SK-N-SH (cell line): ENCODE data around the gene GSG1. TPM values are rescaled to one million over a fixed set of nuclear protein-coding genes. Genes with fewer than 3 reads are reported as not detected.
A peak's percentile ranks its signal among the peaks of the same experiment; 100 is the strongest.

ENCODE experiments used
- CTCF ChIA-PET: fragments of 300-600, 350-600 bp; formaldehyde crosslinking; extraction: SDS; loops from one replicate; lab custom pipeline; 2021; lab: Yijun Ruan, JAX
- POLR2A ChIA-PET: fragments of 350-600 bp; sonication (Branson Sonifier 250); formaldehyde crosslinking; extraction: SDS; loops from one replicate; lab custom pipeline; 2020; ENCODE audit warnings: antibody characterized with exemption, inconsistent platforms; lab: Yijun Ruan, JAX
- DNase-seq: peaks from one replicate; pipeline ENCODE4 v3.0.0; 2012
- H2AFZ ChIP-seq: fragments of 200-600 bp; sonication (generic); 2 replicates; pipeline ENCODE4 v1.8.1; 2016; ENCODE audit warnings: antibody characterized with exemption, mild to moderate bottlenecking, low read depth
- H3F3A ChIP-seq: fragments of 200-600 bp; sonication (generic); replicated peaks from 2 replicates; pipeline ENCODE3; 2016; ENCODE audit warnings: antibody characterized with exemption, mild to moderate bottlenecking; ENCODE audit not compliant: insufficient read depth
- H3K27ac ChIP-seq, 2 experiments: fragments of 200-500 bp in 1 of 2; fragments of 200-600 bp in 1 of 2; sonication (Bioruptor generic) in 1 of 2; sonication (generic), shearing (Covaris generic) in 1 of 2; 2 replicates each; pipeline versions ENCODE4 v1.5.1 to v1.6.1; 2014 to 2016; ENCODE audit warnings: low read depth in 2 of 2, inconsistent platforms in 1 of 2, low read length in 1 of 2, mild to moderate bottlenecking in 1 of 2, mixed read lengths in 1 of 2
- H3K27me3 ChIP-seq: fragments of 200-600 bp; sonication (generic), shearing (Covaris generic); 2 replicates; pipeline ENCODE4 v1.6.1; 2016; ENCODE audit warnings: mixed run types; ENCODE audit not compliant: insufficient read depth
- H3K36me3 ChIP-seq, 2 experiments: fragments of 200-500 bp in 1 of 2; fragments of 200-600 bp in 1 of 2; sonication (Bioruptor generic) in 1 of 2; sonication (generic) in 1 of 2; replicated peaks in 1 of 2; 2 replicates each; pipeline versions ENCODE3 to v1.5.1; 2014 to 2016; ENCODE audit warnings: low read length in 1 of 2, mild to moderate bottlenecking in 1 of 2; ENCODE audit not compliant: insufficient read depth in 2 of 2, control insufficient read depth in 1 of 2
- H3K4me1 ChIP-seq, 2 experiments: fragments of 200-500 bp in 1 of 2; fragments of 200-600 bp in 1 of 2; sonication (Bioruptor generic) in 1 of 2; sonication (generic), shearing (Covaris generic) in 1 of 2; 2 replicates each; pipeline versions ENCODE4 v1.5.1 to v1.6.1; 2014 to 2016; ENCODE audit warnings: low read depth in 1 of 2, low read length in 1 of 2, mixed run types in 1 of 2; ENCODE audit not compliant: insufficient read depth in 2 of 2, control insufficient read depth in 1 of 2
- H3K4me2 ChIP-seq: fragments of 200-600 bp; sonication (generic), shearing (Covaris generic); 2 replicates; pipeline ENCODE4 v1.6.1; 2017; ENCODE audit warnings: mixed run types
- H3K4me3 ChIP-seq, 2 experiments: fragments of 200-500 bp in 1 of 2; fragments of 200-600 bp in 1 of 2; sonication (Bioruptor generic) in 1 of 2; sonication (generic), shearing (Covaris generic) in 1 of 2; 2 replicates each; pipeline versions ENCODE4 v1.5.1 to v1.8.1; 2014 to 2016; ENCODE audit warnings: low read depth in 2 of 2, inconsistent platforms in 1 of 2, low read length in 1 of 2, mild to moderate bottlenecking in 1 of 2, mixed read lengths in 1 of 2, moderate library complexity in 1 of 2
- H3K79me2 ChIP-seq: fragments of 200-600 bp; sonication (generic); 2 replicates; pipeline ENCODE4 v1.8.1; 2017; ENCODE audit warnings: mild to moderate bottlenecking; ENCODE audit not compliant: insufficient read depth
- H3K9ac ChIP-seq: fragments of 200-600 bp; sonication (generic); 2 replicates; pipeline ENCODE4 v1.6.1; 2017; ENCODE audit warnings: mixed run types
- H3K9me2 ChIP-seq: fragments of 200-600 bp; sonication (generic); 2 replicates; pipeline ENCODE4 v1.6.1; 2017; ENCODE audit warnings: mixed run types
- H3K9me3 ChIP-seq: fragments of 200-600 bp; sonication (generic); 2 replicates; pipeline ENCODE4 v1.6.1; 2017; ENCODE audit warnings: mixed run types, mild to moderate bottlenecking, moderate library complexity
- H4K20me1 ChIP-seq: fragments of 200-600 bp; sonication (generic); 2 replicates; pipeline ENCODE4 v1.6.1; 2017; ENCODE audit warnings: mild to moderate bottlenecking, mixed run types; ENCODE audit not compliant: insufficient read depth
- EP300 ChIP-seq, 2 experiments: IDR thresholded peaks; 2 replicates each; pipeline versions ENCODE4 v1.4.0 to v1.6.1; 2012; ENCODE audit warnings: borderline replicate concordance in 1 of 2, low read depth in 1 of 2, low read length in 1 of 2
- EZH2phosphoT487 ChIP-seq: fragments of 200-600 bp; sonication (generic); IDR thresholded peaks from 2 replicates; pipeline ENCODE4 v1.6.1; 2017; ENCODE audit warnings: low read depth, mixed run types, mild to moderate bottlenecking, antibody characterized with exemption, moderate library complexity, borderline replicate concordance
- FOXM1 ChIP-seq: IDR thresholded peaks from 2 replicates; pipeline ENCODE4 v1.4.0; 2012; ENCODE audit warnings: low read depth, mild to moderate bottlenecking
- GABPA ChIP-seq: IDR thresholded peaks from 2 replicates; pipeline ENCODE4 v1.4.0; 2012; ENCODE audit warnings: low read depth, mild to moderate bottlenecking
- MXI1 ChIP-seq: IDR thresholded peaks from 2 replicates; pipeline ENCODE4 v1.6.1; 2012; ENCODE audit warnings: mild to moderate bottlenecking, low read depth, low read length, improper control_type of control experiment
- NFIC ChIP-seq: IDR thresholded peaks from 2 replicates; pipeline ENCODE4 v1.4.0; 2012; ENCODE audit warnings: borderline replicate concordance
- POLR2AphosphoS5 ChIP-seq: IDR thresholded peaks from 2 replicates; pipeline ENCODE4 v1.6.1; 2012; ENCODE audit warnings: low read depth, low read length
- REST ChIP-seq: IDR thresholded peaks from 2 replicates; pipeline ENCODE4 v1.6.1; 2012; ENCODE audit warnings: mild to moderate bottlenecking, low read depth, low read length, moderate library complexity
- RXRA ChIP-seq: IDR thresholded peaks from 2 replicates; pipeline ENCODE4 v1.4.0; 2012; ENCODE audit warnings: low read depth, mild to moderate bottlenecking, borderline replicate concordance
- USF1 ChIP-seq: IDR thresholded peaks from 2 replicates; pipeline ENCODE4 v1.4.0; 2012; ENCODE audit warnings: low read depth, borderline replicate concordance
- YY1 ChIP-seq: IDR thresholded peaks from 2 replicates; pipeline ENCODE4 v1.4.0; 2012; ENCODE audit warnings: low read depth, mild to moderate bottlenecking
- WGBS: methylation state at CpG from one replicate; pipeline ENCODE4 v1.1.6; 2017; ENCODE audit warnings: low lambda C conversion rate; 5-methylcytosine and 5-hydroxymethylcytosine counted together
- polyA plus RNA-seq, 3 experiments: library from polyadenylated mRNA; depleted of rRNA; stranded (reverse); fragments of >200 nt; gene quantifications; 2 replicates each; pipeline ENCODE4 v1.2.3, GENCODE V29; 2012

Gene GSG1
- polyA plus RNA-seq, 1 of the 3 experiments (the other 2 are of a cell fraction): 0.39 TPM

GRCh38 chr12:13100882-13101769 lies 2.3 kb downstream of the GSG1 start (continued):
- 0 out of 2 replicates have a peak, but pooled peaks have one; percentile 10 for TF ChIP-seq REST
- 0 out of 2 replicates have a peak, but pooled peaks have one; percentile 49 for TF ChIP-seq YY1
- TF ChIP-seq EP300 (IDR thresholded peaks at IDR 0.05; ENCODE audit: borderline replicate concordance in 1 of 2, low read depth in 1 of 2, low read length in 1 of 2): no peak; a peak in 1 of 4 replicates
- TF ChIP-seq FOXM1: 0 out of 2 replicates have a peak, but pooled peaks have one; percentile 27
- TF ChIP-seq USF1: no peak

GRCh38 chr12:13100605-13100881 lies 2.9 kb downstream of the GSG1 start:
- Histone ChIP-seq H3K36me3 (peaks cover 0 to 3% of the 10 kb centered on the region in 2 experiments), H3F3A (peaks cover 52% of the 10 kb centered on the region), H2AFZ (peak overlapping the region; percentile 57; the same call in 1 of the 2 replicates), H3K9ac (peak overlapping the region; percentile 97), H3K27me3 (no peaks in the 10 kb centered on the region), H3K4me1 (peaks cover 14 to 55% of the 10 kb centered on the region in 2 experiments), H3K79me2 (no peaks in the 10 kb centered on the region), H3K9me3 (no peaks in the 10 kb centered on the region), H3K9me2 (no peaks in the 10 kb centered on the region), H3K27ac (peak overlapping the region; percentile 71 to 100), H4K20me1 (no peaks in the 10 kb centered on the region), H3K4me2 (peak overlapping the region; percentile 85), H3K4me3 (peak overlapping the region; percentile 55 to 58)
- no peak for DNase-seq
- CTCF ChIA-PET: interaction anchor here (0.6 to 5.5 kb wide), 4 partner anchors 56 to 156 kb away, joined by 3 to 47 read pairs (median 4); partner anchors contain the start of gene FAM234B
- TF ChIP-seq YY1: no peak
- no peak for TF ChIP-seq MXI1
- TF ChIP-seq POLR2AphosphoS5: no peak
- no peak for TF ChIP-seq EZH2phosphoT487
- TF ChIP-seq NFIC: no peak
- TF ChIP-seq GABPA: no peak
- no peak for TF ChIP-seq RXRA
- TF ChIP-seq FOXM1: no peak
- POLR2A ChIA-PET: no interaction called here
- WGBS: 15% methylated on average over 6 of the region's 6 CpGs
